ENCODE data around the gene MEI1. TPM values are rescaled to one million over a fixed set of nuclear protein-coding genes. Genes with fewer than 3 reads are reported as not detected.

MEI1 gene
- total and polyA plus RNA-seq, 4 donors = 0.49 to 2.0 (median 1.4) TPM; not detected in 1

- Histone ChIP-seq H3K27me3 (ENCODE audit: control insufficient read depth in 1 of 2, insufficient read depth in 2 of 2, low read length in 1 of 2) (no peaks in the 10 kb centered on the region), H3K9me3 (ENCODE audit: control insufficient read depth, low read length) (no peaks in the 10 kb centered on the region), H3K4me3 (ENCODE audit: low read length in 2 of 2) (no peak overlapping the region), H3K27ac (ENCODE audit: low read depth in 1 of 2, low read length in 2 of 2) (no peak overlapping the region), H3K36me3 (ENCODE audit: control insufficient read depth in 1 of 2, insufficient read depth in 2 of 2, low read length in 1 of 2) (no peaks in the 10 kb centered on the region), H3K4me1 (ENCODE audit: control insufficient read depth in 1 of 2, insufficient read depth in 2 of 2, low read length in 2 of 2) (no peaks in the 10 kb centered on the region)
- WGBS, 2 donors = 50 to 51% methylated on average over 6 of the region's 6 CpGs
- DNase-seq = no peak
- ATAC-seq (ENCODE audit: low FRiP score) = no peak
- intact Hi-C loops (cut with DNase I) = no loop called here
Observed at GRCh38 chr22:41742918-41743317, 43.6 kb downstream of the MEI1 start.

DNA sequence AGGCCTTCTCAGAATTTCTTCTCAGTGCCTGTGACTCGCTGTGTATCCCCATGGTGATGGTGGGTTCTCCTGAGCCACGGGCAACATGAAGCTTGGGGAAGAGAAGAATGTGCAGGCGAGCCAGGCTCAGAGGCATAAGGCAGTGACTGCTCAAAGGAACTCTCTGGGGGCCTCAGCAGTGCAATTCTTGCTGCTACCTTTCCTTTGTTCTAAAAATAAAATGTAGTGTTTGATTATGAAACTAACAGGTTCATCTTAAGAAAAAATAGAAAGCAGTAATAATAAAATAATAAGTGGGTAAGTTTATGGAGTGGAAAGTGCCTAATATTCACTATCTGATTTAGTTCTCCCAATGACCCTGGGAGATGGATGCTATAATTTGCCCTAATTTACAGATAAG is 46.7 kb downstream of the MEI1 start:
- DNase-seq = no peak
- Histone ChIP-seq H3K27ac (ENCODE audit: low read depth in 1 of 2, low read length in 2 of 2) (no peak overlapping the region), H3K4me1 (ENCODE audit: control insufficient read depth in 1 of 2, insufficient read depth in 2 of 2, low read length in 2 of 2) (no peaks in the 10 kb centered on the region), H3K36me3 (ENCODE audit: control insufficient read depth in 1 of 2, insufficient read depth in 2 of 2, low read length in 1 of 2) (no peaks in the 10 kb centered on the region), H3K4me3 (ENCODE audit: low read length in 2 of 2) (no peak overlapping the region), H3K27me3 (ENCODE audit: control insufficient read depth in 1 of 2, insufficient read depth in 2 of 2, low read length in 1 of 2) (no peaks in the 10 kb centered on the region), H3K9me3 (ENCODE audit: control insufficient read depth, low read length) (no peaks in the 10 kb centered on the region)
- ATAC-seq (ENCODE audit: low FRiP score) = no peak
- intact Hi-C loops (cut with DNase I) = loop anchor here in 1 of 2 donors (2.0 kb wide), 1 partner anchor 195 kb away; no protein-coding TSS in a partner anchor
- 59 to 61% methylated on average over 3 of the region's 3 CpGs for WGBS, 2 donors

DNA sequence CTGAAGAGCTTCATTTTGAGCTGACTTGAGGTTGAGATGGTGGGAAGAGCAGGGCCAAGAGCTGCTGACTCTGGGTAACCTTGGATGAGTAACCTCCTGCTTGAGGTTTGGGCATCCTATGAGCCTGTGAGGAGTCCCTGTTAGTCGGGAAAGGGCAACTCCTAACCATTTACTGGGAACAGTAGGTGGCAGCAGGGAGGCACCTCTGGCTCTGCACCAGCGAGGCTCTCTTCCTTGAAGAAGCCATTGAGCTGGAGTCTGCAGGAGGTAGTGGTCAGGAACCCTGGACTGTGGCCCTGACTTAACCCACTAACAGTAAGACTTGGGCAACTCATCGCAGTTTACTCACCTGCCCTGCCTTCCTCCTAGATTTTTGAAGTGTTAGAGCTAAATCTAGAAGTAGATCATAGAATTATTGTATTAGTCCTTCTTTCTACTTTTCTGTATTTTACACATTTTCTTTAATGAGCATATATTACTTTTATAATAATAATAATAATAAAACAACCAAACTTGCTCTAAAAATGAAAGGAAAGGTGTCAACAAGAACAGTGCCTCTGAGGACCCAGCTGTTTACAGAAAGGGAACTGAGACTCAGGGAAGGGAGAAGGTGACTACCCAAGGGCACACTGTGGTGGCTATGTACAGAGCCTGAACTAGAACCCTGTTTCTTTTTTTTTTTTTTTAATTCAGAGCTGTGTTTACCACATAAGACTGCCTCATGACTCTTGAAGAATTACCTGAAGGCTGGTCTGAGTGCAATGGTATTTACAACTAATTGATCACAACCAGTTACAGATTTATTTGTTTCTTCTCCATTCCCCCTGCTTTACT is 47.5 kb downstream of the MEI1 start:
- Histone ChIP-seq H3K27me3 (ENCODE audit: control insufficient read depth in 1 of 2, insufficient read depth in 2 of 2, low read length in 1 of 2) (no peaks in the 10 kb centered on the region), H3K4me3 (ENCODE audit: low read length in 2 of 2) (no peak overlapping the region), H3K36me3 (ENCODE audit: control insufficient read depth in 1 of 2, insufficient read depth in 2 of 2, low read length in 1 of 2) (no peaks in the 10 kb centered on the region), H3K4me1 (ENCODE audit: control insufficient read depth in 1 of 2, insufficient read depth in 2 of 2, low read length in 2 of 2) (no peaks in the 10 kb centered on the region), H3K9me3 (ENCODE audit: control insufficient read depth, low read length) (no peaks in the 10 kb centered on the region), H3K27ac (ENCODE audit: low read depth in 1 of 2, low read length in 2 of 2) (no peak overlapping the region)
- DNase-seq (peak; percentile 70 to 79), ATAC-seq (ENCODE audit: low FRiP score) (peak; percentile 76)
- WGBS, 2 donors = 7 to 10% methylated on average over 3 of the region's 3 CpGs
- intact Hi-C loops (cut with DNase I) = loop anchor here in 1 of 2 donors (2.0 kb wide), 1 partner anchor 194 kb away; no protein-coding TSS in a partner anchor

DNA sequence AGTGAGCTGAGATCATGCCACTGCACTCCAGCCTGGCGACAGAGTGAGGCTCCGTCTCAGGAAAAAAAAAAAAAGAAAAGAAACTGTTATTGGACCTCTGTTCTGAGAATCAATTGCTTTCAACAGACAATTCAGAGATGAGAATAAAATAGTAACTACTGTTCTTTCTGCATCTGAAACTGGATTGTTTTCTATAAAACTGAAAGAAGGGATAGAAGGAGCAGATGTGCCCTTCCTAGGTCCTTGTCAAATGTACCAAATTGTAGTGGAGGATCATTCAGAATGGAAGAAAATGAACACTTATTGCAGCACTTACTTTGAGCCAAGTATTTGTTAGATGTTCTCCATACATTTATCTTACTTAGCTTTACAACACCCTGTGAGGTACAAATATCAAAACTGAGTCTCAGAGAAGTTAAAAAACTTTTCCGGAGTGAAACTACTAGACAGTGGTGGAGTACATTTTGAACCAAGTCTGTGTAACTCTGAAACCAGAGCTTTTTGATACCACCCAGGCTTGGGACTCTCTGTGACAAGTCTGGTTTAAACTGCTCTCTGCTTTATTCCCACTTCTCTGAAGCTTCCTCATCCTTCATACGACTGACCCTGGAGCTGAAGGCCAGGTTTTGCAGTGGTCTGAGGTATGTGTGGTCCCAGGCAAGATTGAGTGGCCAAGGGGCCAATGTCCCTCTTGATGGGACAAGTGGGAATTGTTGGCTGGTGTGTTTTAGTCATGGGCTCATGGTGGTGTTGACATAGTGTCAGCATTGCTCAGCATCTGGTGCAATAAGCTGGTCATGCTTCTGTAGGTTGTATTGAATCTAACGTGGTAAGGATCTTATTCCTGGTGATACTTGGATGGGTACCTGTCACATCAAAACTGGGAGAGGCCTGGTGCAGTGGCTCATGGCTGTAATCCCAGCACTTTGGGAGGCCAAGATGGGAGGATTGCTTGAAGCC is 53.0 kb downstream of the MEI1 start:
- no peak overlapping the region for H3K4me3 ChIP-seq (ENCODE audit: low read length in 2 of 2)
- H3K9me3 ChIP-seq (ENCODE audit: control insufficient read depth, low read length) = no peaks in the 10 kb centered on the region
- WGBS, 2 donors = 57 to 62% methylated on average over 5 of the region's 5 CpGs
- DNase-seq = no peak
- H3K4me1 ChIP-seq (ENCODE audit: control insufficient read depth in 1 of 2, insufficient read depth in 2 of 2, low read length in 2 of 2) = no peaks in the 10 kb centered on the region
- no peak for ATAC-seq (ENCODE audit: low FRiP score)
- intact Hi-C loops (cut with DNase I) = no loop called here
- peaks cover 0 to 1% of the 10 kb centered on the region in 2 donors for H3K27me3 ChIP-seq (ENCODE audit: control insufficient read depth in 1 of 2, insufficient read depth in 2 of 2, low read length in 1 of 2)
- H3K36me3 ChIP-seq (ENCODE audit: control insufficient read depth in 1 of 2, insufficient read depth in 2 of 2, low read length in 1 of 2) = no peaks in the 10 kb centered on the region
- no peak overlapping the region for H3K27ac ChIP-seq (ENCODE audit: low read depth in 1 of 2, low read length in 2 of 2)

GRCh38 chr22:41753984-41754383 is 54.7 kb downstream of the MEI1 start:
- Histone ChIP-seq H3K4me3 (ENCODE audit: low read length in 2 of 2) (no peak overlapping the region), H3K9me3 (ENCODE audit: control insufficient read depth, low read length) (no peaks in the 10 kb centered on the region)

GRCh38 chr22:41757502-41757901 is 58.2 kb downstream of the MEI1 start:
- WGBS, 2 donors = 96 to 98% methylated on average over 5 of the region's 5 CpGs
- no peaks in the 10 kb centered on the region for H3K9me3 ChIP-seq (ENCODE audit: control insufficient read depth, low read length)
- H3K27ac ChIP-seq (ENCODE audit: low read depth in 1 of 2, low read length in 2 of 2) = no peak overlapping the region
- intact Hi-C loops (cut with DNase I) = no loop called here
- H3K27me3 ChIP-seq (ENCODE audit: control insufficient read depth in 1 of 2, insufficient read depth in 2 of 2, low read length in 1 of 2) = peaks cover 0 to 1% of the 10 kb centered on the region in 2 donors
- ATAC-seq (ENCODE audit: low FRiP score) (no peak), DNase-seq (no peak)
- no peaks in the 10 kb centered on the region for H3K4me1 ChIP-seq (ENCODE audit: control insufficient read depth in 1 of 2, insufficient read depth in 2 of 2, low read length in 2 of 2)
- no peak overlapping the region for H3K4me3 ChIP-seq (ENCODE audit: low read length in 2 of 2)
- H3K36me3 ChIP-seq (ENCODE audit: control insufficient read depth in 1 of 2, insufficient read depth in 2 of 2, low read length in 1 of 2) = no peaks in the 10 kb centered on the region

More at GRCh38 chr22:41753984-41754383, 54.7 kb downstream of the MEI1 start:
- DNase-seq (no peak), ATAC-seq (ENCODE audit: low FRiP score) (no peak)
- 48% methylated on average over 2 of the region's 2 CpGs for WGBS, 2 donors
- intact Hi-C loops (cut with DNase I) = no loop called here
- Histone ChIP-seq H3K27me3 (ENCODE audit: control insufficient read depth in 1 of 2, insufficient read depth in 2 of 2, low read length in 1 of 2) (peaks cover 0 to 1% of the 10 kb centered on the region in 2 donors), H3K36me3 (ENCODE audit: control insufficient read depth in 1 of 2, insufficient read depth in 2 of 2, low read length in 1 of 2) (no peaks in the 10 kb centered on the region), H3K27ac (ENCODE audit: low read depth in 1 of 2, low read length in 2 of 2) (no peak overlapping the region), H3K4me1 (ENCODE audit: control insufficient read depth in 1 of 2, insufficient read depth in 2 of 2, low read length in 2 of 2) (no peaks in the 10 kb centered on the region)

GRCh38 chr22:41758231-41758630 is 58.9 kb downstream of the MEI1 start:
- DNase-seq = no peak
- Histone ChIP-seq H3K27me3 (ENCODE audit: control insufficient read depth in 1 of 2, insufficient read depth in 2 of 2, low read length in 1 of 2) (peaks cover 0 to 1% of the 10 kb centered on the region in 2 donors), H3K36me3 (ENCODE audit: control insufficient read depth in 1 of 2, insufficient read depth in 2 of 2, low read length in 1 of 2) (no peaks in the 10 kb centered on the region), H3K27ac (ENCODE audit: low read depth in 1 of 2, low read length in 2 of 2) (no peak overlapping the region), H3K9me3 (ENCODE audit: control insufficient read depth, low read length) (no peaks in the 10 kb centered on the region), H3K4me1 (ENCODE audit: control insufficient read depth in 1 of 2, insufficient read depth in 2 of 2, low read length in 2 of 2) (no peaks in the 10 kb centered on the region), H3K4me3 (ENCODE audit: low read length in 2 of 2) (no peak overlapping the region)
- no peak for ATAC-seq (ENCODE audit: low FRiP score)
- intact Hi-C loops (cut with DNase I) = no loop called here
- WGBS, 2 donors = 78 to 81% methylated on average over 2 of the region's 2 CpGs

DNA sequence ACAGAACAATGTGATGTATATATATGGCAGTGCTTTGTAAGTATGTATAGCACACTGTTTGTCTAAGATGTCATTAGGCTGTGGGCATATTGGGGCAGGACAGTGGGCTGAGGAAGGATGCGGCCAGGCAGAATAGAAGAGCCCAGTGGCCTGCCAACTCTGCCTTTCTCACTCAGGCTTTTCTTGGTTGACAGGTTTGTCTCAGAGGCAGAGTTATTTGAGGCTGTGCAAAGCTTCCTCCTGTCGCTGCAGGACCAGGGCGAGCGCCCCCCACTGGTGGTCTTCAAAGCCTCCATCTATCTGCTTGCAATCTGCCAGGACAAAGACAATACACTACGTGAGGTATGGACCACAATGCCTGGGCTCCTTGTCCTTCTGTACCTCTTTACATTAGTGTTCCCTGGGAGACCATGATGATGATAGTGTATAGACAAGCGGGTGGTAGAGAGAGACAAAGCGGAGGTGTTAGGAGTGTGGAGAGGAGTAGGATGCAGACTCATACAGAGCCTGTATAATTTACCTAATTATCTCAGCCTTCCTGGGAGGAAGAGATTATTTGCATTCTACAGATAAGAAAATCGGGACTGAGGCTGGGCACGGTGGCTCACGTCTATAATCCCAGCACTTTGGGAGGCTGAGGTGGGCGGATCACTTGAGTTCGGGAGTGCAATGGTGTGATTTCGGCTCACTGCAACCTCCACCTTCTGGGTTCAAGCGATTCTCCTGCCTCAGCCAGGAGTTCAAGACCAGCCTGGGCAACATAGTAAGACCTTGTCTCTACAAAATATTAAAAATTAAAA is 63.9 kb downstream of the MEI1 start:
- ATAC-seq (ENCODE audit: low FRiP score) = no peak
- DNase-seq = no peak
- 59 to 61% methylated on average over 14 of the region's 14 CpGs for WGBS, 2 donors
- Histone ChIP-seq H3K9me3 (ENCODE audit: control insufficient read depth, low read length) (no peaks in the 10 kb centered on the region), H3K36me3 (ENCODE audit: control insufficient read depth in 1 of 2, insufficient read depth in 2 of 2, low read length in 1 of 2) (no peaks in the 10 kb centered on the region), H3K27ac (ENCODE audit: low read depth in 1 of 2, low read length in 2 of 2) (no peak overlapping the region), H3K27me3 (ENCODE audit: control insufficient read depth in 1 of 2, insufficient read depth in 2 of 2, low read length in 1 of 2) (no peaks in the 10 kb centered on the region), H3K4me1 (ENCODE audit: control insufficient read depth in 1 of 2, insufficient read depth in 2 of 2, low read length in 2 of 2) (no peaks in the 10 kb centered on the region), H3K4me3 (ENCODE audit: low read length in 2 of 2) (no peak overlapping the region)
- intact Hi-C loops (cut with DNase I) = no loop called here
